Stomach (tissue), 9 donors: ENCODE measurements around the gene ACAP2. TPM values are rescaled to one million over a fixed set of nuclear protein-coding genes. Genes with fewer than 3 reads are reported as not detected.

Source experiments
- DNase-seq, 2 donors: peaks; one replicate each; pipeline versions ENCODE4 v3.0.0 to v3.0.0-alpha.2; 2013 to 2019
- H3K27ac ChIP-seq, 5 donors: fragments of 200-600 bp in 4 of 5; sonication (generic) in 4 of 5; one replicate each; pipeline ENCODE4 v1.5.1; 2013 to 2019; ENCODE audit warnings: mild to moderate bottlenecking in 1 of 5, moderate library complexity in 1 of 5
- H3K27me3 ChIP-seq, 3 donors: fragments of 200-600 bp; sonication (generic); one replicate each; pipeline ENCODE4 v1.5.1; 2017 to 2019; ENCODE audit warnings: mixed run types in 1 of 3
- H3K36me3 ChIP-seq, 4 donors: fragments of 200-600 bp; sonication (generic); 1 replicate in 3 of 4; 2 replicates in 1 of 4; pipeline ENCODE4 v1.5.1; 2016 to 2019
- H3K4me1 ChIP-seq, 4 donors: fragments of 200-600 bp; sonication (generic); one replicate each; pipeline ENCODE4 v1.5.1; 2016 to 2019
- H3K4me3 ChIP-seq, 4 donors: fragments of 200-600 bp; sonication (generic) in 3 of 4; one replicate each; pipeline ENCODE4 v1.5.1; 2016 to 2019; ENCODE audit warnings: mild to moderate bottlenecking in 1 of 4
- H3K9me3 ChIP-seq, 4 donors: fragments of 200-600 bp; sonication (generic); one replicate each; pipeline ENCODE4 v1.5.1; 2016 to 2019
- EP300 ChIP-seq: sonication (generic); formaldehyde crosslinking; IDR thresholded peaks from one replicate; pipeline ENCODE4 v1.6.1; 2017; ENCODE audit warnings: antibody characterized with exemption
- POLR2A ChIP-seq, 4 donors: fragments of 450-650 bp; IDR thresholded peaks; one replicate each; pipeline ENCODE4 v1.6.1; 2016; ENCODE audit warnings: antibody characterized with exemption in 4 of 4, control low read depth in 2 of 4, mild to moderate bottlenecking in 1 of 4, moderate library complexity in 1 of 4
- POLR2AphosphoS5 ChIP-seq, 3 donors: sonication (generic); formaldehyde crosslinking; IDR thresholded peaks; one replicate each; pipeline ENCODE4 v1.6.1; 2016; ENCODE audit warnings: antibody characterized with exemption in 3 of 3
- WGBS, 5 donors: extraction: QIAGEN DNeasy Blood & Tissue Kit in 3 of 5; methylation state at CpG; one replicate each; pipeline versions ENCODE4 v1.1.5 to v1.1.7; 2013 to 2018; 5-methylcytosine and 5-hydroxymethylcytosine counted together
- intact Hi-C: fragments of 100-400 bp; cut with DNase I; formaldehyde crosslinking; loops from one replicate; pipeline ENCODE4 v1.15.1; 2023; ENCODE audit warnings: low total_unique reads
- polyA plus RNA-seq, 3 donors: library from polyadenylated mRNA; stranded (reverse); fragments of 200-250 nt; gene quantifications; one replicate each; pipeline ENCODE4 v1.2.3, GENCODE V29; 2013
- total RNA-seq, 5 donors: library from RNA; depleted of rRNA; stranded (reverse); fragments of >200 nt; gene quantifications; one replicate each; pipeline versions ENCODE4 v1.1.0 to v1.2.3, GENCODE V29; 2014 to 2016
- TF ChIP-seq, protein P1 (sequence below), 7 experiments: fragments of 450-650 bp in 4 of 7; fragments of 200-600 bp in 3 of 7; sonication (generic) in 3 of 7; IDR thresholded peaks; one replicate each; pipeline ENCODE4 v1.5.1; 2016 to 2019; ENCODE audit warnings: antibody characterized with exemption in 7 of 7, control low read depth in 2 of 7, mild to moderate bottlenecking in 1 of 7
- donor health status: healthy with polysubstance abuse.
- donor health status: Bipolar disorder and iron deficiency.
- donor health status: healthy.

ACAP2 gene
- total and polyA plus RNA-seq, 8 donors: 4.6 to 159 (median 41.1) TPM

- Histone ChIP-seq H3K4me1 (peaks cover 0 to 12% (median 6%) of the 10 kb centered on the region in 4 donors), H3K9me3 (no peaks in the 10 kb centered on the region), H3K27me3 (no peaks in the 10 kb centered on the region), H3K27ac (no peak overlapping the region), H3K4me3 (no peak overlapping the region), H3K36me3 (peaks cover 12 to 87% (median 69%) of the 10 kb centered on the region in 4 donors)
- 74 to 87% (median 78%) methylated on average over 3 of the region's 3 CpGs for WGBS, 5 donors
- no peak for DNase-seq
- intact Hi-C loops: no loop called here
- TF ChIP-seq POLR2A (IDR thresholded peaks at IDR 0.05) (no peak), POLR2AphosphoS5 (IDR thresholded peaks at IDR 0.05) (no peak), EP300 (no peak)
- TF ChIP-seq, protein P1, sequence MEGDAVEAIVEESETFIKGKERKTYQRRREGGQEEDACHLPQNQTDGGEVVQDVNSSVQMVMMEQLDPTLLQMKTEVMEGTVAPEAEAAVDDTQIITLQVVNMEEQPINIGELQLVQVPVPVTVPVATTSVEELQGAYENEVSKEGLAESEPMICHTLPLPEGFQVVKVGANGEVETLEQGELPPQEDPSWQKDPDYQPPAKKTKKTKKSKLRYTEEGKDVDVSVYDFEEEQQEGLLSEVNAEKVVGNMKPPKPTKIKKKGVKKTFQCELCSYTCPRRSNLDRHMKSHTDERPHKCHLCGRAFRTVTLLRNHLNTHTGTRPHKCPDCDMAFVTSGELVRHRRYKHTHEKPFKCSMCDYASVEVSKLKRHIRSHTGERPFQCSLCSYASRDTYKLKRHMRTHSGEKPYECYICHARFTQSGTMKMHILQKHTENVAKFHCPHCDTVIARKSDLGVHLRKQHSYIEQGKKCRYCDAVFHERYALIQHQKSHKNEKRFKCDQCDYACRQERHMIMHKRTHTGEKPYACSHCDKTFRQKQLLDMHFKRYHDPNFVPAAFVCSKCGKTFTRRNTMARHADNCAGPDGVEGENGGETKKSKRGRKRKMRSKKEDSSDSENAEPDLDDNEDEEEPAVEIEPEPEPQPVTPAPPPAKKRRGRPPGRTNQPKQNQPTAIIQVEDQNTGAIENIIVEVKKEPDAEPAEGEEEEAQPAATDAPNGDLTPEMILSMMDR (IDR thresholded peaks at IDR 0.05): no peak
Measured at GRCh38 chr3:195285372-195285771, 157.4 kb downstream of the ACAP2 start.

DNA sequence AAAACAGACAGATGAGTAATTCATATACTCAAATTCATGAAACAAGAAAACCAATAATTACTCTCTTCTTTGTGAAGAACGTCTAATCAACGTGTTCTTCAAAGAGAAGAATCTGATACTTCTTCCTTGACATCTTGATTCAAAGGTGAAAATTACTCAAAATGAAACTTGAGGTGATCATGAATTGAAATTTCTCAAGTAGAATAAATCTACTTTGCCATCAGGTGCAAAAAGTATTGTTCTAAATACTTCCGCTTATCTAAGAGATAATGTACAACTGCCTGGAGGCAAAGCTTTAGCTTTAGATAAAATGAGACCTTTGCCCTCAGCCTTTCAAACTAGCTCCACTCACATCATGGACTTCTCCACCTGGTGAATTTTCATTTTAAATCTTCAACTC is 158.0 kb downstream of the ACAP2 start:
- Histone ChIP-seq H3K27ac (no peak overlapping the region), H3K4me1 (peaks cover 0 to 12% (median 6%) of the 10 kb centered on the region in 4 donors), H3K27me3 (no peaks in the 10 kb centered on the region), H3K4me3 (no peak overlapping the region), H3K9me3 (no peaks in the 10 kb centered on the region), H3K36me3 (peaks cover 8 to 86% (median 63%) of the 10 kb centered on the region in 4 donors)
- WGBS, 5 donors: 27 to 63% (median 39%) methylated on average over 3 of the region's 3 CpGs
- TF ChIP-seq, protein P1 (IDR thresholded peaks at IDR 0.05): no peak
- TF ChIP-seq POLR2A (IDR thresholded peaks at IDR 0.05): no peak
- DNase-seq: no peak
- intact Hi-C loops: no loop called here

- Histone ChIP-seq H3K27me3 (no peaks in the 10 kb centered on the region), H3K36me3 (peaks cover 5 to 80% (median 48%) of the 10 kb centered on the region in 4 donors), H3K27ac (no peak overlapping the region), H3K9me3 (no peaks in the 10 kb centered on the region), H3K4me3 (no peak overlapping the region), H3K4me1 (peaks cover 0 to 12% (median 6%) of the 10 kb centered on the region in 4 donors)
- WGBS, 5 donors: 40 to 67% (median 46%) methylated on average over 8 of the region's 8 CpGs
- DNase-seq: peak in 1 of 2 donors; percentile 51
- intact Hi-C loops: no loop called here
- TF ChIP-seq, protein P1 (IDR thresholded peaks at IDR 0.05): no peak
- no peak for TF ChIP-seq POLR2AphosphoS5 (IDR thresholded peaks at IDR 0.05)
- TF ChIP-seq POLR2A (IDR thresholded peaks at IDR 0.05): no peak
- TF ChIP-seq EP300: no peak
Measured at GRCh38 chr3:195282961-195283360, 159.9 kb downstream of the ACAP2 start.

- Histone ChIP-seq H3K9me3 (no peaks in the 10 kb centered on the region), H3K4me3 (no peak overlapping the region), H3K36me3 (peaks cover 0 to 20% (median 11%) of the 10 kb centered on the region in 4 donors), H3K4me1 (peaks cover 16 to 27% (median 21%) of the 10 kb centered on the region in 4 donors), H3K27me3 (no peaks in the 10 kb centered on the region), H3K27ac (no peak overlapping the region)
- WGBS, 5 donors: 6 to 34% (median 20%) methylated on average over 1 of the region's 1 CpG
- intact Hi-C loops: loop anchor here (5.0 to 10.0 kb wide), 2 partner anchors 180 to 248 kb away; no protein-coding TSS in a partner anchor
- no peak for DNase-seq
- TF ChIP-seq POLR2AphosphoS5 (IDR thresholded peaks at IDR 0.05) (no peak), POLR2A (IDR thresholded peaks at IDR 0.05) (no peak), EP300 (no peak)
- TF ChIP-seq, protein P1 (IDR thresholded peaks at IDR 0.05): no peak
Measured at GRCh38 chr3:195274259-195274966, 168.4 kb downstream of the ACAP2 start.
